GM12878 (cell line): Measurements from ENCODE around the gene SYNGAP1.

Experiments
- CTCF ChIP-seq, 3 experiments: IDR thresholded peaks in 2 of 3; conservative IDR thresholded peaks in 1 of 3; 2 replicates each; pipeline ENCODE4 v1.5.1; 2011; ENCODE audit warnings: low read depth in 3 of 3, low read length in 3 of 3, mild to moderate bottlenecking in 3 of 3, control low read depth in 2 of 3, moderate library complexity in 2 of 3, inconsistent platforms in 1 of 3, mixed read lengths in 1 of 3; ENCODE audit not compliant: control insufficient read depth in 2 of 3, insufficient read depth in 1 of 3; ENCODE audit errors: extremely low read depth in 1 of 3
- DPF2 ChIP-seq: fragments of 450-650 bp; IDR thresholded peaks from 2 replicates; pipeline ENCODE4 v1.6.1; 2017; ENCODE audit warnings: mild to moderate bottlenecking
- EP300 ChIP-seq, 2 experiments: fragments of 150-350 bp in 1 of 2; IDR thresholded peaks; 2 replicates each; pipeline ENCODE4 v1.6.1; 2011 to 2012; ENCODE audit warnings: low read depth in 2 of 2, low read length in 2 of 2, borderline replicate concordance in 1 of 2, improper control_type of control experiment in 1 of 2, inconsistent platforms in 1 of 2; ENCODE audit not compliant: control insufficient read depth in 1 of 2
- MXI1 ChIP-seq: fragments of 150-350 bp; IDR thresholded peaks from 2 replicates; pipeline ENCODE4 v1.6.1; 2011; ENCODE audit warnings: low read depth, mild to moderate bottlenecking, inconsistent platforms, low read length, improper control_type of control experiment
- POLR2AphosphoS5 ChIP-seq: IDR thresholded peaks from 2 replicates; pipeline ENCODE4 v1.6.1; 2011; ENCODE audit warnings: mild to moderate bottlenecking, low read length, inconsistent platforms
- REST ChIP-seq: IDR thresholded peaks from 2 replicates; pipeline ENCODE4 v1.6.1; 2012; ENCODE audit warnings: mild to moderate bottlenecking, low read depth, low read length
- WRNIP1 ChIP-seq: IDR thresholded peaks from 2 replicates; pipeline ENCODE4 v1.6.1; 2011; ENCODE audit warnings: low read depth, low read length, improper control_type of control experiment, borderline replicate concordance
- ZNF274 ChIP-seq: IDR thresholded peaks from one replicate; pipeline ENCODE4 v1.8.0; 2011; ENCODE audit not compliant: insufficient read length, insufficient read depth

DNA sequence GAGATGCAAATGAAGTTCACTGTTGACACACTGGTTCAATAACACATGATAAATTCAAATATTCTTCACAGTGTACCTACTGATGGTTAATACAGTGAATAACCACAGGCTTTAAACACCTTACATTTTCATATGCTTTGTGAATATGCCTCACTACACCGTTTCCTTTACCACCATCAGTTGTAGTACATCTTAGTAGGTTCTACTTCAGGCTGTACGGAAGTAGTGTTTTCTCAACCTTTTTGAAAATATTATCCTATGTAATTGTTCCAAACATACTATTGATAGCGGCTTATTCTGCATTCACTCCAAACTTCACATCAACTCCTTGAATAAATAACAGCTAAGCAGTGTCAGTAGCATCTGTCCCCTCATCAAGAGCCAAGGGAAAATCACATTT, 49.8 kb downstream of the SYNGAP1 start:
- TF ChIP-seq ZNF274: no peak
- TF ChIP-seq POLR2AphosphoS5: no peak
- no peak for TF ChIP-seq REST
- no peak for TF ChIP-seq EP300 (IDR thresholded peaks at IDR 0.05; ENCODE audit: borderline replicate concordance in 1 of 2, control insufficient read depth in 1 of 2, low read depth in 2 of 2, low read length in 2 of 2)
- no peak for TF ChIP-seq WRNIP1
- TF ChIP-seq MXI1: no peak
- no peak for TF ChIP-seq CTCF (IDR thresholded peaks at IDR 0.05 in 2 of 3, conservative IDR thresholded peaks at IDR 0.05 in 1 of 3; ENCODE audit: control insufficient read depth in 2 of 3, extremely low read depth in 1 of 3, insufficient read depth in 1 of 3, low read depth in 3 of 3, low read length in 3 of 3)
- TF ChIP-seq DPF2: no peak
